KOPT-K1 (cell line): ENCODE data around the gene BCR.
"Not testable (repeated sequence)": the region's sequence is repeated elsewhere in the genome, so short reads cannot be mapped to it uniquely, and the experiment has no call there.

ENCODE experiments used
- H3K27ac ChIP-seq: fragments of 200-600 bp; sonication (generic); 2 replicates; pipeline ENCODE4 v1.5.1; 2016; ENCODE audit warnings: antibody characterized with exemption, mild to moderate bottlenecking, low read depth, low read length; ENCODE audit not compliant: poor library complexity, severe bottlenecking
- H3K36me3 ChIP-seq: fragments of 200-600 bp; sonication (generic); 2 replicates; pipeline ENCODE4 v1.5.1; 2017; ENCODE audit warnings: antibody characterized with exemption, mild to moderate bottlenecking, low read length, moderate library complexity; ENCODE audit not compliant: insufficient read depth
- H3K9me3 ChIP-seq: fragments of 200-600 bp; sonication (generic); 2 replicates; pipeline ENCODE4 v1.5.1; 2017; ENCODE audit warnings: antibody characterized with exemption, low read length, mild to moderate bottlenecking; ENCODE audit not compliant: insufficient read depth, poor library complexity, severe bottlenecking

The BCR gene

DNA sequence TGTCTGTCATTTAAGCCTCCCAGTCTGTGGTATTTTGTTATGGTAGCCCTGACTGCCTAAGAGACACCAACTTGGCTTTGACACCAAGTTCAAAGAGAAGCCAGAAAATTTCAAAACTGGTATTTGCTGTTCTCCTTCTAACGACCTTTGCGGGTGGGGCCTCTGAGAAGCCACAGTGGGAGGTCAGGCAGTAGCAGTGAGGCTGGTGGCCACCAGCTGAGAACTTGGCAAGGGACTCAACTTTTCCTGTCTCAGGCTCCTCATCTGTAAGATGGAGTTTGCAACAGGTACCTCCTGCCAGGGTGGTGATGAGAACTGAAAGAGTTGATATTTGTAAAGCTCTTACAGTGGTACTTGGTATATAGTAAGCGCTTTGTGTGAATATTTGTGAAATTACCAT is 183.4 kb downstream of the BCR start:
- Histone ChIP-seq H3K27ac (no peak overlapping the region), H3K36me3 (no peaks in the 10 kb centered on the region), H3K9me3 (no peaks in the 10 kb centered on the region)

- Histone ChIP-seq H3K9me3 (no peaks in the 10 kb centered on the region), H3K36me3 (no peaks in the 10 kb centered on the region), H3K27ac (no peak overlapping the region)
Observed at GRCh38 chr22:23364389-23364788, 184.1 kb downstream of the BCR start.

DNA sequence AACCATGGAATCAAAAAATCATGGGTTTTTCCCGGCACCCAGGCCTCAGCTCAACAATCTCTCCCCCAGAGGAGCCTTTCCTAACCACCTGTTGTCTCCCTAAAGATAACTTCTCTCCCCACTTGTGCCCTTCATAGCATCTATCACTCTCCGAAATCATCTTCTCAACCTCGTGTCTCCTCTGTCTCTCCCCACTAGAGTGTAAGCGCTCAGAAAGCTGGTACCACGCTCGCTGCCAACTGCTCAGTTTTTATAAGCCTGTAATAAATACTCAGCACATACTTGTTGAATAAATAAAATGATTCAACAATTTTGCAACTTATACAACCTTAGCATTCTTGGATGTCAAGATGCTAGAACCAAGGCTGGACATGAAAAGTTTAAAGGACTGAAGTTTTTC is 185.2 kb downstream of the BCR start:
- H3K9me3 ChIP-seq = no peaks in the 10 kb centered on the region
- no peak overlapping the region for H3K27ac ChIP-seq

GRCh38 chr22:23365961-23366360 is 185.7 kb downstream of the BCR start:
- Histone ChIP-seq H3K9me3 (no peaks in the 10 kb centered on the region), H3K27ac (no peak overlapping the region), H3K36me3 (no peaks in the 10 kb centered on the region)

More for the DNA sequence above, 185.2 kb downstream of the BCR start:
- no peaks in the 10 kb centered on the region for H3K36me3 ChIP-seq

- not testable (repeated sequence) for H3K27ac ChIP-seq, H3K9me3 ChIP-seq, H3K36me3 ChIP-seq
Observed at GRCh38 chr22:23367196-23367595, 186.9 kb downstream of the BCR start.
